GM12878 (cell line): ENCODE measurements around the gene ASB6. TPM values are rescaled to one million over a fixed set of nuclear protein-coding genes. Genes with fewer than 3 reads are reported as not detected.

Experiments
- ATAC-seq: fragments of 200-7000 bp; cut with Tn5 transposase; 3 replicates; pipeline ENCODE4 v1.9.1; 2020; ENCODE audit warnings: mild to moderate bottlenecking, moderate library complexity
- BruUV-seq: library from RNA; stranded (reverse); fragments of 400-500 nt; replicated peaks from 2 replicates; lab custom pipeline; 2021; lab: Mats Ljungman, UMichigan
- CTCF ChIA-PET: fragments of 300-600 bp; sonication (Branson Sonifier 250); formaldehyde crosslinking; extraction: SDS; loops from one replicate; lab custom pipeline; 2021; ENCODE audit warnings: inconsistent platforms; lab: Yijun Ruan, JAX
- POLR2A ChIA-PET: fragments of 350-600 bp; formaldehyde crosslinking; extraction: SDS; loops from one replicate; lab custom pipeline; 2021; ENCODE audit warnings: inconsistent platforms; lab: Charles Lee
- RAD21 ChIA-PET: fragments of 300-600 bp; sonication (Branson Sonifier 250); formaldehyde crosslinking; loops from one replicate; lab custom pipeline; 2023; ENCODE audit warnings: antibody characterized with exemption; ENCODE audit not compliant: unreplicated experiment; lab: Charles Lee
- SMC1A ChIA-PET: fragments of 300-600 bp; sonication (Branson Sonifier 250); formaldehyde crosslinking; loops from one replicate; lab custom pipeline; 2023; ENCODE audit not compliant: unreplicated experiment, uncharacterized antibody; lab: Charles Lee
- DNase-seq: peaks from one replicate; pipeline ENCODE4 v3.0.0-alpha.2; 2011; ENCODE audit warnings: low read depth, low spot score
- FAIRE-seq: peaks from 3 replicates; lab custom pipeline; 2011; peaks lifted over from hg19 to GRCh38; lab: Jason Lieb, UNC
- H2AFZ ChIP-seq: 2 replicates; pipeline ENCODE4 v1.6.0; 2011; ENCODE audit warnings: low read depth, low read length, control low read depth; ENCODE audit not compliant: control insufficient read depth
- H3K27ac ChIP-seq: 2 replicates; pipeline ENCODE4 v1.5.1; 2011; ENCODE audit warnings: control low read depth; ENCODE audit not compliant: control insufficient read depth, insufficient read depth
- H3K27me3 ChIP-seq, 2 experiments: replicated peaks in 1 of 2; 2 replicates each; pipeline versions ENCODE4 v1.6.0 to v1.6.1; 2011; ENCODE audit warnings: low read length in 1 of 2; ENCODE audit not compliant: control insufficient read depth in 2 of 2, insufficient read depth in 2 of 2
- H3K36me3 ChIP-seq, 2 experiments: 2 replicates each; pipeline ENCODE4 v1.5.1; 2011; ENCODE audit warnings: low read length in 1 of 2; ENCODE audit not compliant: control insufficient read depth in 2 of 2, insufficient read depth in 2 of 2
- H3K4me1 ChIP-seq: 2 replicates; pipeline ENCODE4 v1.6.1; 2011; ENCODE audit warnings: mild to moderate bottlenecking, low read length, moderate library complexity, mixed read lengths; ENCODE audit not compliant: control insufficient read depth, insufficient read depth
- H3K4me2 ChIP-seq: 2 replicates; pipeline ENCODE4 v1.6.0; 2011; ENCODE audit warnings: control low read depth; ENCODE audit not compliant: control insufficient read depth, insufficient read depth
- H3K4me3 ChIP-seq: fragments of 200-600 bp; sonication (generic); 2 replicates; pipeline ENCODE4 v1.5.1; 2016
- H3K79me2 ChIP-seq: 2 replicates; pipeline ENCODE4 v1.6.0; 2011; ENCODE audit warnings: low read length; ENCODE audit not compliant: control insufficient read depth, insufficient read depth
- H3K9ac ChIP-seq: 2 replicates; pipeline ENCODE4 v1.8.0; 2011; ENCODE audit warnings: low read length, control low read depth, mixed read lengths; ENCODE audit not compliant: control insufficient read depth, insufficient read depth
- H3K9me3 ChIP-seq: replicated peaks from 3 replicates; pipeline ENCODE4 v1.5.1; 2011; ENCODE audit warnings: mild to moderate bottlenecking, low read length; ENCODE audit not compliant: control insufficient read depth, insufficient read depth
- H4K20me1 ChIP-seq: 2 replicates; pipeline ENCODE4 v1.6.0; 2011; ENCODE audit not compliant: control insufficient read depth, insufficient read depth
- ATF7 ChIP-seq: fragments of 450-650 bp; IDR thresholded peaks from 2 replicates; pipeline ENCODE4 v1.6.1; 2016; ENCODE audit warnings: low read depth, mild to moderate bottlenecking
- CREB1 ChIP-seq: IDR thresholded peaks from 2 replicates; pipeline ENCODE4 v1.6.1; 2012; ENCODE audit warnings: low read depth, mild to moderate bottlenecking, inconsistent platforms
- CREM ChIP-seq: IDR thresholded peaks from 2 replicates; pipeline ENCODE4 v1.6.1; 2014; ENCODE audit warnings: antibody characterized with exemption, low read depth
- EED ChIP-seq: sonication (generic); IDR thresholded peaks from 2 replicates; pipeline ENCODE4 v1.6.1; 2016; ENCODE audit warnings: antibody characterized with exemption, low read depth
- HSF1 ChIP-seq: fragments of 150-350 bp; IDR thresholded peaks from 2 replicates; pipeline ENCODE4 v1.6.1; 2014; ENCODE audit warnings: mild to moderate bottlenecking, low read depth, low read length
- MYB ChIP-seq: fragments of 150-350 bp; IDR thresholded peaks from 2 replicates; pipeline ENCODE4 v1.6.1; 2014; ENCODE audit warnings: mild to moderate bottlenecking, low read depth, low read length, borderline replicate concordance
- NR2F1 ChIP-seq: fragments of 450-650 bp; conservative IDR thresholded peaks from 2 replicates; pipeline ENCODE4 v1.6.1; 2017; ENCODE audit warnings: mild to moderate bottlenecking
- SREBF2 ChIP-seq: IDR thresholded peaks from 2 replicates; pipeline ENCODE4 v1.6.1; 2012; ENCODE audit warnings: mild to moderate bottlenecking, low read length
- STAT1 ChIP-seq: fragments of 450-650 bp; conservative IDR thresholded peaks from 2 replicates; pipeline ENCODE4 v1.6.1; 2014; ENCODE audit warnings: antibody characterized with exemption, mild to moderate bottlenecking
- ZBTB4 ChIP-seq: fragments of 450-650 bp; formaldehyde crosslinking; IDR thresholded peaks from 2 replicates; pipeline ENCODE4 v1.4.0; 2022; ENCODE audit warnings: mild to moderate bottlenecking, moderate library complexity
- WGBS: methylation state at CpG from one replicate; pipeline ENCODE4 v1.1.6; 2016; ENCODE audit warnings: low lambda C conversion rate; ENCODE audit not compliant: insufficient replicate concordance, insufficient coverage; ENCODE audit errors: missing lambda C conversion rate; 5-methylcytosine and 5-hydroxymethylcytosine counted together
- in situ Hi-C: fragments of 300-500 bp; cut with MboI; formaldehyde crosslinking; loops from 9 replicates; pipeline ENCODE4 v1.14.3; 2018; ENCODE audit warnings: mixed read lengths
- intact Hi-C: fragments of 100-400 bp; cut with micrococcal nuclease; formaldehyde crosslinking; loops from one replicate; pipeline ENCODE4 v1.14.2; 2022; ENCODE audit not compliant: unreplicated experiment
- polyA plus RNA-seq, 11 experiments: library from polyadenylated mRNA; depleted of rRNA in 4 of 11; unstranded in 6 of 11; stranded (reverse) in 5 of 11; fragments of >200 nt; fragmentation: Nextera tagmentation in 4 of 11; fragmentation: Illumina TruSeq in 1 of 11; extraction: Ambion mirVana in 4 of 11; extraction: Trizol in 1 of 11; gene quantifications; 1 replicate in 1 of 11; 2 replicates in 10 of 11; pipeline versions ENCODE4 v1.2.1 to v1.2.3, GENCODE V29; 2011 to 2016; ENCODE audit warnings: inconsistent platforms in 2 of 11, missing spikeins in 2 of 11, low read depth in 1 of 11
- total RNA-seq, 4 experiments: library from RNA; depleted of rRNA in 3 of 4; stranded (reverse); fragments of >200 nt in 3 of 4; fragmentation: Illumina TruSeq in 1 of 4; extraction: Trizol in 1 of 4; gene quantifications; 2 replicates each; pipeline versions ENCODE4 v1.2.1 to v1.2.3, GENCODE V29; 2013 to 2021
- TF ChIP-seq, protein P1 (sequence below): fragments of 450-650 bp; conservative IDR thresholded peaks from 2 replicates; pipeline ENCODE4 v1.6.1; 2017; ENCODE audit warnings: mild to moderate bottlenecking, moderate library complexity
- TF ChIP-seq, protein P2 (sequence below): fragments of 450-650 bp; IDR thresholded peaks from 2 replicates; pipeline ENCODE4 v1.6.1; 2017; ENCODE audit warnings: mild to moderate bottlenecking, low read depth, inconsistent platforms; ENCODE audit not compliant: poor library complexity, severe bottlenecking
- TF ChIP-seq, protein P3 (sequence below): IDR thresholded peaks from 2 replicates; pipeline ENCODE4 v1.6.1; 2012; ENCODE audit warnings: low read depth, low read length, improper control_type of control experiment

Gene ASB6
- total and polyA plus RNA-seq, 10 of the 15 experiments (the other 5 are each of a cell fraction or from before 2014, with no cell fraction given) = 0.80 to 18.2 (median 9.9) TPM

DNA sequence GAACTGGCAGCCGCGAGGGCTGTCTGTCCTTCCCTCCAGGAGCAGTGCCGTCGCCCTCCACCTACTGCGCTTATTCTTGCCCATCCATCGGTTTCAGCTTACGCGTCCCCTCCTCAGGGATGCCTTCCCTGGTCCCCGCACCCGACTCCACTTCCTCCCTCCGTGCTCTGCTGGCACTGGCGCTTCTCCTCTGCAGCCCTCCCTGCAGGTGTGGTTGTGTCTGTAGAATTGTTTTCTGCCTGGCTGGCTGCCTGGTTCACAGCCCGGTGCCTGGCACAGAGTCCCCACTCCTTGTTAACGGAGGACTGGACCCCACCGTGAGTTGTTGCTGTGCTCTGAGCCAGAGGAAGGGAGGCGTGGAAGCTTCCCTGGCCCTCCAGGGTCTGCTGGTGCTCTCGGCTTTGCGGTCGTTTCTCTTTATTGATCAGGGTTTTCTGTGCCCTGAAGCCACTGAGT is 10.2 kb downstream of the ASB6 start:
- H4K20me1 ChIP-seq = no peaks in the 10 kb centered on the region; the same call in 1 of the 2 replicates
- ChIA-PET SMC1A (no interaction called here), CTCF (interaction anchor here (0.9 kb wide), 1 partner anchor 9 kb away, joined by 6 read pairs; no protein-coding TSS in a partner anchor), POLR2A (interaction anchor here (1.6 kb wide), 1 partner anchor 8 kb away, joined by 4 read pairs; no protein-coding TSS in a partner anchor), RAD21 (no interaction called here)
- DNase-seq = no peak
- H3K27me3 ChIP-seq = no peaks in the 10 kb centered on the region
- no peak overlapping the region for H3K4me3 ChIP-seq
- H2AFZ ChIP-seq = no peak overlapping the region
- H3K9ac ChIP-seq = no peak overlapping the region
- intact Hi-C loops (no loop called here), in situ Hi-C loops (no loop called here)
- FAIRE-seq = no peak
- no TSS peak for BruUV-seq
- H3K4me1 ChIP-seq = peaks cover 9% of the 10 kb centered on the region; the same call in 1 of the 2 replicates
- ATAC-seq = no peak
- peaks cover 14 to 23% of the 10 kb centered on the region in 2 experiments; a peak in 3 of 4 replicates for H3K36me3 ChIP-seq
- 87% methylated on average over 19 of the region's 19 CpGs for WGBS
- H3K9me3 ChIP-seq = no peaks in the 10 kb centered on the region
- no peak overlapping the region for H3K27ac ChIP-seq
- peaks cover 48% of the 10 kb centered on the region for H3K79me2 ChIP-seq
- no peak overlapping the region; the same call in 1 of the 2 replicates for H3K4me2 ChIP-seq
- TF ChIP-seq SREBF2 (no peak), NR2F1 (no peak), HSF1 (no peak), STAT1 (no peak), EED (no peak), CREM (no peak), CREB1 (no peak), ZBTB4 (CRISPR knock-in tag) (no peak), MYB (no peak), ATF7 (no peak)
- TF ChIP-seq, protein P1, sequence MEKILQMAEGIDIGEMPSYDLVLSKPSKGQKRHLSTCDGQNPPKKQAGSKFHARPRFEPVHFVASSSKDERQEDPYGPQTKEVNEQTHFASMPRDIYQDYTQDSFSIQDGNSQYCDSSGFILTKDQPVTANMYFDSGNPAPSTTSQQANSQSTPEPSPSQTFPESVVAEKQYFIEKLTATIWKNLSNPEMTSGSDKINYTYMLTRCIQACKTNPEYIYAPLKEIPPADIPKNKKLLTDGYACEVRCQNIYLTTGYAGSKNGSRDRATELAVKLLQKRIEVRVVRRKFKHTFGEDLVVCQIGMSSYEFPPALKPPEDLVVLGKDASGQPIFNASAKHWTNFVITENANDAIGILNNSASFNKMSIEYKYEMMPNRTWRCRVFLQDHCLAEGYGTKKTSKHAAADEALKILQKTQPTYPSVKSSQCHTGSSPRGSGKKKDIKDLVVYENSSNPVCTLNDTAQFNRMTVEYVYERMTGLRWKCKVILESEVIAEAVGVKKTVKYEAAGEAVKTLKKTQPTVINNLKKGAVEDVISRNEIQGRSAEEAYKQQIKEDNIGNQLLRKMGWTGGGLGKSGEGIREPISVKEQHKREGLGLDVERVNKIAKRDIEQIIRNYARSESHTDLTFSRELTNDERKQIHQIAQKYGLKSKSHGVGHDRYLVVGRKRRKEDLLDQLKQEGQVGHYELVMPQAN = no peak
- TF ChIP-seq, protein P2, sequence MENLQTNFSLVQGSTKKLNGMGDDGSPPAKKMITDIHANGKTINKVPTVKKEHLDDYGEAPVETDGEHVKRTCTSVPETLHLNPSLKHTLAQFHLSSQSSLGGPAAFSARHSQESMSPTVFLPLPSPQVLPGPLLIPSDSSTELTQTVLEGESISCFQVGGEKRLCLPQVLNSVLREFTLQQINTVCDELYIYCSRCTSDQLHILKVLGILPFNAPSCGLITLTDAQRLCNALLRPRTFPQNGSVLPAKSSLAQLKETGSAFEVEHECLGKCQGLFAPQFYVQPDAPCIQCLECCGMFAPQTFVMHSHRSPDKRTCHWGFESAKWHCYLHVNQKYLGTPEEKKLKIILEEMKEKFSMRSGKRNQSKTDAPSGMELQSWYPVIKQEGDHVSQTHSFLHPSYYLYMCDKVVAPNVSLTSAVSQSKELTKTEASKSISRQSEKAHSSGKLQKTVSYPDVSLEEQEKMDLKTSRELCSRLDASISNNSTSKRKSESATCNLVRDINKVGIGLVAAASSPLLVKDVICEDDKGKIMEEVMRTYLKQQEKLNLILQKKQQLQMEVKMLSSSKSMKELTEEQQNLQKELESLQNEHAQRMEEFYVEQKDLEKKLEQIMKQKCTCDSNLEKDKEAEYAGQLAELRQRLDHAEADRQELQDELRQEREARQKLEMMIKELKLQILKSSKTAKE = no peak
- TF ChIP-seq, protein P3, sequence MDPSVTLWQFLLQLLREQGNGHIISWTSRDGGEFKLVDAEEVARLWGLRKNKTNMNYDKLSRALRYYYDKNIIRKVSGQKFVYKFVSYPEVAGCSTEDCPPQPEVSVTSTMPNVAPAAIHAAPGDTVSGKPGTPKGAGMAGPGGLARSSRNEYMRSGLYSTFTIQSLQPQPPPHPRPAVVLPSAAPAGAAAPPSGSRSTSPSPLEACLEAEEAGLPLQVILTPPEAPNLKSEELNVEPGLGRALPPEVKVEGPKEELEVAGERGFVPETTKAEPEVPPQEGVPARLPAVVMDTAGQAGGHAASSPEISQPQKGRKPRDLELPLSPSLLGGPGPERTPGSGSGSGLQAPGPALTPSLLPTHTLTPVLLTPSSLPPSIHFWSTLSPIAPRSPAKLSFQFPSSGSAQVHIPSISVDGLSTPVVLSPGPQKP = no peak
